Measurements from ENCODE around the gene AATK.

Gene AATK

DNA sequence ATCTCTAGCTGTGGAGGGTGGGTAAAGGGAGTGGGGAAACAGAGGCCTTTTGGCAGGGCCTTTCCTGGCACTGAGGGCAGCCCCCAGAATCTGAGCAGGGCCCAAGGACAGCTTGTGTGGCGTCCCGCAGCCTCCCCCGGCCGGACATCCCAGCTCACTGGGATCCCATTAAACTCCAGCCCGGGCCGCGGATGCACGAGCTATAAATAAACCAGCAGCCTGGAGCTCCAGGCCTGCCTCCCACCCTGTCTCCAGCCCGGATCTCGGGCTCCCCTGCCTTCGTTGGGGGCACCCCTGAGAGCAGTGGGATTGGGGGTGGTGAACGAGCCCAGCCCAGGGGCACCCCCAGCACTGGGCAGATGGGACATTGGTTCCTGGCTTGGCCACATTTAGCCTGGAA lies 13.8 kb upstream of the AATK start:
- no peak for DNase-seq

DNA sequence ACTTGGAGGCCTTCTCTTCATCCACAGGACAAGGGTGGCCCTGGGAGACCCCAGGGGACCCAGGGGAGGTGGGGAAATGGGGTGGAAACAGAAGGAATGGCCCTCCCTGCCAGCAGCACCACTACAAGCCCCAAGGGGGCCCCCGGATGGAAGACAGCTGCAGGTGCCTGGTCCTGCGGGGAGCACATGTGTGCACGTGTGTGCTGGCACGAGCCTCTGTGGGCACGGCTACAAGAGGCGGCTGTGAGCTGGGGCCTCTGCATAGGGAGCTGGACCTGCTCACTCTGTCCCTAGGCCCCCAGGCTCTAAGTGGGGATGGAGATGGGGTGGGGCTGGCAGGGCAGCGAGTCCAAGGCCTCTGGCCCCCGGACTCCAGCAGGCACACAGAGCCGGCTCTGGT lies 13.2 kb upstream of the AATK start:
- DNase-seq = no peak

DNA sequence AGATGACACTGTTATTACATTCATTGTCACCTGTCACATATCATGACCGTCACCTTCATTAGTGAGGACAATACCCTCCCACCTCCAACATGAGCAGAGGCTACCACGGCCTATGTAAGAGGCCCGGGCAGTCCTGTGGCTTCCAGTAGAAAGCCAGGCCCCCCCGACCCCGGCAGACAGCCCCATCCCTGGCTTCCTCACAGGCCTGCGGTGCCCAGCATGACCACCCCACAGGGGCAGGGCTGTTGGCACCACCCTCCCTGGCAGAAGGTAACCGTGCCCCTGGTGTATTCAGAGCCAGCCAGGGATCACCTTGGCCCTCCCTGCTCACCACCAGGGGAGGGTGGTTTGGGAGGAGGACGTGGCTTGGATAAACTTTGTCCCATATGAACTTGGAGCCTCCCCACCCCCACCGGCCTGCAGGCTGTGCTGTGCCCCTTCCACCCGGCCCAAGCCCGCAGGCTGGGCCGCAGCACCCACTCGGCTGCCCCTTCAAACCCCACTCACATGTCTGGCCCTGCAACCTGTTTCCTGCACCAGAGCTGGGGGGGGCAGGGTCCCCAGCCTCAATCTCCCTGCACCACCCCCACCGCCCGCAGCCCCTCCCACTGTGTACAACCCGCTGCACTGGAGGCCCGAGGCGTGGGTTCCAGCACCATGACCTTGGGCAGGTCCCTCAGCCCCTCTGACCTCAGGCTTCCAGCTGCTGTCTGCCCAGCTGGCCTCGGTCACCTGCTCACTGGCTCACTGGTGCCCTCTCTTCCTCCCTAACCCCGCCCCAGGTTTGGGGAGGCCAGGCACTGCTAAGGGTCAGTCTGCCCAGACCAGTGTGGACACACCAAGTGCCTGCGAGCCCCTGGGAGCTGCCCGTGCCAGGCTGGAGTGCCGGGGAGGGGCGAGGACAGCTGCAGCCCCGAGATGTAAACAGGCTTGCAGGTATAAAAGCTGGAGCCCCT lies 12.4 kb upstream of the AATK start:
- DNase-seq = no peak

DNA sequence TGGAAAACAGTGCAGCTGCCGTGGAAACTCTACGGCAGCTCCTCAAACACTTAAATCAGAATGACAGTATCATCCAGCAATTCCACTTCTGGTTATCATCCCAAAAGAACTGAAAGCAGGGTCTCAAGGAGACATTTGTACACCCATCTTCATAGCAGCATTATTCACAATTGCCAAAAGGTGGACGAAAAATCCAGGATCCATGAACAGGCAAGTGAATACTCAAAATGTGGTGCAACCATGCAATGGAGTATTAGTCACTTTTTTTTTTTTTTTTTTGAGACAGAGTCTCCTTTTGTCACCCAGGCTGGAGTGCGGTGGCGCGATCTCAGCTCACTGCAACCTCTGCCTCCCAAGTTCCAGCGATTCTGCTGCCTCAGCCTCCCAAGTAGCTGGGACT lies 10.6 kb upstream of the AATK start:
- no peak for DNase-seq

DNA sequence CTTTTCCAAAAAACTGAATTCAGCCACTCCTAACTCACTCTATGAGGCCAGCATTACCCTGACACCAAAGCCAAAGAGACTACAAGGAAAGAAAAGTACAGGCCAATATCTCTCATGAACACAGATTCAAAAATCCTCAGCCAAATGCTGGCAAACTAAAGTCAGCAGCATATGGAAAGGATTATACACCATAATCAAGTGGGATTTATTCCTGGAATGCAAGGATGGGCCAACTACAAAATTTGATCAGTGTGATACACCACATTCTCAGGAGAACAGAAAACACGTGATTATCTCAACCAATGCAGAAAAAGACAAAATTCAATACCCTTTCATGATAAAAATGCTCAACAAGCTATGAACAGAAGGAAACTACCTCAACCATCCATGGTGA lies 7.7 kb upstream of the AATK start:
- DNase-seq = no peak

DNA sequence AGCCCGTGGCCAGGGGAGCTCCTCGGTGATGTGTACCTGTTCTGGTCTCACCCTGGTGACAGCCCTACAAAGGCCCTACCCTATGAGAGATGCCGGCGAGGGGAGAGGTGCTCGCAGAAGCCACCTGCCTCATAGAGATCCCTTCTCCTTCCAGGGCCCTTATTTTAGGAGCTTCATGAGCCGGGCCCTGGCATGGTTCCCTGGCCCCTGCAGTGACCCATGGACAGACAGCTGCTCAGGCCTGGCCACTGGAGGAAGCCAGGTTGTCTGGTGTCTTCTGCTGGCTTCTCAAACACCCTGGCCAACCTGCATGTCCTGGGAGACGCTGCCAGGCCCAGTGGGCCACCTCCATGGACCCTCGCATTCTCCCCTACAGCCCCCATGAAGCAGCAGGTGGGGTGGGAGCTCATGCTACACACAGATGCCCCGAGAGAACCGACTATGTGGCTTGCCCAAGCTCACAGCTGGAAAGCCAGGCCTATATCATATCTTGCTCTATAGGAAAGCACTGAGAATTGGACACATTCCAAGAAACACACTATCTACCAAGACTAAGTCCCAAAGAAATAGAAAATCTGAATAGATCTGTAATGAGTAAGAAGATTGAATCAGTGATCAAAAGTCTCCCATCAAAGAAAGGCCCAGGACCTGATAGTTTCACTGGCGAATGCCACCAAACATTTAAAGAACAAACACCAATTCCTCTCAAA lies 7.2 kb upstream of the AATK start:
- DNase-seq = no peak

DNA sequence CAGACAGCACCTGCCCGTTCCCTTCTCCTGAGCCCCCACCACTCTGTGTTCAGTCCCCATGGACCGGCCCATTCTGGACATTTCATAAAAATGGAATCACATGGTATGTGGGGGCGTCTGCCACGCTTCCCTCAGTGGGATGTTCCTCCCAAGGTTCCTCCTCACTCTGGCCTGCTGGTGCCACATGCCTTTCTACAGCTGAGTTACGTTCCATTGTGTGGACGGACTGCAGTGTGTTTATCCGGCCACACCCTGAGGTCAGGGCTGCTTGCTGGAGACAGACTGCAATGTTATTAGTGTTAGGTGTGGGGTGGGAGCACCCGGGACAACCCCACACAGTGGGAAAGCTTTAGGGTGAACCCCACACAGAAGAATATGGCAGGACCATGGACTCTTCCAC lies 5.9 kb upstream of the AATK start:
- DNase-seq = no peak

DNA sequence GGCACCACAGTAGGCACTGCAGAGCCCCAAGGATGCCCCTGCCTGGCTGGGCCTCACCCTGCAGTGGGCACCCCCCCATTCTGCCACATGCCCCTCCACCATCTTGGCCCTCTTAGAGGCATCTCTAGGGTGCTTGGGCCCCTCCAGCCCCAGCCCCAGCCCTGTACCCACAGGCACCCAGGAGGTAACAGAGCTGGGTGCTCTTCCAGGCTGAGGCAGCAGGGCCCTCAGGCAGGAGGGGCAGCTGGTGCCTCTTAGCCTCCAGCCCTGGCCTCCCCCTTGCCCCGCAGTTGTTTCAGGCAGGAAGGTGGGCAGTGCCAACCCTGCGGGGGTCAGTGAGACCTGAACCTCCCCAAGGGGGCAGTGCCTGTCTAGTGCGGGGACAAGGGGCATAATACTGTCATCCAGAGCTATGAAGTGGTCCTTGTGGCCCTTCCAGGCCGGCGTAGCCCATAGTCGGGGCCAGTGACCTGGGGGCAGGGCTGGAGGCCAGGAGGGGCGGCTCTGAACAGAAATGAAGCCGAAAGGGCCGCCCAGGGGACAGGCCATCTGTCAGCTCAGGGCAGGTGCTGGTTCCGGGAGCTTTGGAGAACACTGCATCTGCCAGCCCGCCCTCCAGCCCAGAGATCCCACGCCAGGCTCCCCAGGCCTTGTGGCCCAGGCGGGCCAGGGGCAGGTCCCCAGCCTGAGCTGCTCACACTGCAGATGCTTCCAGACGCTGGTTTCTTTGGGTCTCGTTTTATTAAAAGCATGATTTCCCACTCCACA lies 4.9 kb upstream of the AATK start:
- DNase-seq = no peak

DNA sequence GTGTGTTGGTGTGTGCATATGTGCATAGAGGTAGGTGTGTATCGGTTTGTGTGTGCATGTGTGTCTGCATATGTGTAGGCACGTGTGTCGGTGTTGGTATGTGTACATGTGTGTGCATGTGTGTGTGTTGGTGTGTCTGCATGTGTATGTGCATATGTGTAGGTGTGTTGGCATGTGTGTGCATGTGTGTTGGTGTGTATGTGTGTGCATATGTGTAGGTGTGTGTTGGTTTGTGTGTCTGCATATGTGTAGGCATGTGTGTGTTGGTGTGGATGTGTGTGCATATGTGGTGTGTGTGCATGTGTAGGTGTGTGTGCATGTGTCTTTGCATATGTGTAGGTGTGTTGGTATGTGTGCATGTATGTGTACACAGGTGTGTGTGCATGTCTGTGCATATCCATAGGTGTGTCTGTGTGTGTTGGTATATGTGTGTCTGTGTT lies 3.9 kb upstream of the AATK start:
- DNase-seq = no peak

DNA sequence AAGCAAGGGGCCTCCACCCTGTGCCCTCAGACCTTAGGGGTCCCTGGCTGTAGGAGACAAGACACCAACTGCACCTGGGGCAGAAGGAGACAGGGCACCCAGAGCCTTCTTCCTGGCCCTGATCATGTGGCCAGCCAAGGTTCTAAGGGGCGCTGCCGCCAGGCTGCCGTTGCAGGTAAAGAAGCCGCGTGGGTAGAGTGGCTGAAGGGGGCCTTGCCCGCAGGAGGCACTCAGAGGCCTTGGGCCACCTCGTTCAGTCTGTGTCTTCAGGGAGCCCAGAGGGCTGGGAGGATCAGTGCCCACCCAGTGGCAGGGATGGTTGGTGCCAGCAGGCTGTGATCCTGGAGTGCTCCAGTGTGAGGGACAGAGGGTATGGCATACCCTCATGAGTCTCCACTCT lies 1.6 kb upstream of the AATK start:
- no peak for DNase-seq

DNA sequence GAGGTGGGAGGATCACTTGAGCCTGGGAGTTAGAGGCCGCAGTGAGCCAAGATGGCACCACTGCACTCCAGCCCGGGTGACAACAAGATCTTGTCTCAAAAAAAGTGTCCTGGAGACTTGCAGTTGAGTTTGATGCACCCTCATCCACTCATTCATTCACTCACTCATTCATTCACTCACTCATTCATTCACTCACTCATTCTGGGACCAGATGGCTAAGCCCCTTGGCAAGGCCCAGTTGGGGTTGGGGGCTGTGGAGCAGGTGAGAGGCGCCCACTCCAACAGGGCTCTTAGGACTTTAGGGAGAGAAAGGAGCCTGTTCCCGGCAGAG lies 1.1 kb upstream of the AATK start:
- DNase-seq = no peak

DNA sequence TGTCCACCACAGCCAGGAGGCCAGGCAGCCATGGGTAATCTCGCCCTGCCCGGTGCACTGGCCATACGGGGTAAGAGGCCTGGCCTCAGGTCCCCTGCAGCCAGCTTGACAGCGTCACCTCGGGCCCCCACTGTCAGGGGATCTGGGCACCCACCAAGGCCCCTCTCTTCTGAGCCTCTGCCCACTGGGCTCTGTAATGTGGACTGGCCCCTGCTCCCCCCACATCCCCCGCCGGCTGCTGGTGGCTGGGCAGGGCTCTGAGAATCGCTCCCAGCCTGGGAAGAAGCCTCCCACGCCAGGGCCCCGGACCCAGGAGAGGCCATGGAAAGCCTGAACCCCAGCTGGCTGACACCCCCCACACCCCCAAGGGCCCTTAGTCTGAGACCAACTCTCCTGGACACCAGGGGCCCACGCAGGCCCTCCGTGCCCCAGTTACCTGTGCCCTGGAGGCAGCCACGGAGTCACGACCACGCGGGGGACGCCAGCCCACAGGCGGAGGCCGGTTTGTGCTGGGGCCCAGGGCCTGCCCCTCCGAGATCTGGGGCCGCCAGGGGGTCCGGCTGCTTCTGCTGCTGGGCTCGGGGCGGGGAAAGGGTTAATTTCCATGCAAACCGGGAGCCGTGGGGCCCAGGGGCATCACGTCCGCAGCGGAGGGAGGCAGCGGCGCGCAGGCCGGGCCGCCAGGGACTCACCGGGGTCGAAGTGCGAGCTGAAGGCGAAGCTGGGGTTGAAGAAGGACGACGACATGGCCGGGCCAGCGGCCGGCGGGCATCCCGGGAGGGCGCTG lies 582 bp downstream of the AATK start, which contains the start of gene PVALEF:
PVALEF (plus strand) TSS at position 262 of the 787 bp plus-strand sequence. CDS start 15,720 bp downstream, outside the sequence.
- no peak for DNase-seq

DNA sequence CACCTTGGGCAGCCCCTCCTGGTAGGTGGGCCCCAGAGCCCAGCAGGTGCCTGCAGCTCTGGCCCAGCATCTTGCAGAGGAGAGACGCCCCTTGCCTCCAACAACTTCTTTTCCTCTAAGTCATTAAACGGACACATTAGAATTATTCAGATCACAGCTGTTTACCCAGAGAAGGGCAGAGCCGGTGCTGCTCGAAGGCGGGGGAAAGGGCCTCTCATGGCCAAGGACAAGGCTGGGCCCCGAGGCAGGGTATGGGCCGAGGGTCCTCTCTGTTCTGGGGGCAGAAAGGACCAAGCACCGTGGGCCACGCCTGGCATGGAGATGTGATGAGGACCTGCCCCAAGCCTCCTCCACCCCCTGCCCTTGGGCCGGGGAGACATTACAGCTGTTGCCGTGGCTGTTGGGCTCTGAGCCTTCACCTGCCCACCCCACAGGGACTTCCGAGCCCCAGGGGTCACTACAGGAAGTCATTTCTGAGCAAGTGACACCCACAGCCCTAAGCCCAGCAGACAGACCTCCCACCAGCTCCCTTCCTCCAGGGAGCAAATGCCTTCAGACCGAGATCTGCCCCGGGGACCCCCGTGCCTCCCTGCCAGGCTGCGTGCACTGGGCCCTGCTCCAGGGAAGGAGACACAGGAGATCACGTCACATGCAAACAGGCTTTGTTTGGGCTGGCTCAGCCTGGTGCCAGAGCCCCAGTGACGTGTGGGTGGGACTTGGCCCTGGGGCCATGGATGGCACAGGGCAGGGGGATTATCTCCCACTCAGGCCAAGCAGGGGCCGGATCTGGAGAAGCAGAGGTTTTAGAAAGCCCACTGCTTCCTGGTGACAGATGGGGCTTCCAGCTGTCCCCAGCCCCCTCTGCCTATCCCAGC lies 1.4 kb downstream of the AATK start:
- DNase-seq = no peak

DNA sequence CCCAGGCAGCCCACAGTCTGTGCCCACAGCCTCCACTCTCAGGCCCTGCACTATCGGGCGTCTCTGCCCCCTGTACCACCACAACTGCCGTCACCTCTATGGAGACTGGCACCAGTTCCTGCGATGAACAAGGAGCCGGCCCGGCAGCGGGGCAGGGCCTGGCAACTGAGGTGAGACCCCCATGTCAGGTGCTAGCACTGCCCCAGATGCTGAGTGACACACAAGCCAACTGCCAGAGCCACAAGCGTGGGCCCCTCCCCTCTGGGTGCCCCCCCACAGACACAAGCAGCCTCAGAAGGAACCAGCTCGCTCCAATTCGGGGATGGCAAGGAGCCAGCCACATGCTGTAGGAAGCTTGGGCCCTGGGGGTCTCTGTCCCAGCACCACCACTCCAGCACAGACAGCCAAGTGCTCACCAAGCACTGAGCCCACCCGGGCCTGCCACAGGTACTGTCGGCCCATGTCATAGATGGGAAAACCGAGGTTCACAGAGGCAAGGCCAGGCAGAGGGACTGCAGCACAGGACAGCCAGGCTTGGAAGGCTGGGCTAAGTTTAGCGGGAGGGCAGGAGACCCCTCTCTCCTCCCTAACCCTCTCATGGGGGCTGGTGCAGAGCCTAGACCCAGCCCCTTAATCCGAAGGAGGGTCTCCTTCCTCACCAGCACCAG lies 2.2 kb downstream of the AATK start:
- DNase-seq = no peak

DNA sequence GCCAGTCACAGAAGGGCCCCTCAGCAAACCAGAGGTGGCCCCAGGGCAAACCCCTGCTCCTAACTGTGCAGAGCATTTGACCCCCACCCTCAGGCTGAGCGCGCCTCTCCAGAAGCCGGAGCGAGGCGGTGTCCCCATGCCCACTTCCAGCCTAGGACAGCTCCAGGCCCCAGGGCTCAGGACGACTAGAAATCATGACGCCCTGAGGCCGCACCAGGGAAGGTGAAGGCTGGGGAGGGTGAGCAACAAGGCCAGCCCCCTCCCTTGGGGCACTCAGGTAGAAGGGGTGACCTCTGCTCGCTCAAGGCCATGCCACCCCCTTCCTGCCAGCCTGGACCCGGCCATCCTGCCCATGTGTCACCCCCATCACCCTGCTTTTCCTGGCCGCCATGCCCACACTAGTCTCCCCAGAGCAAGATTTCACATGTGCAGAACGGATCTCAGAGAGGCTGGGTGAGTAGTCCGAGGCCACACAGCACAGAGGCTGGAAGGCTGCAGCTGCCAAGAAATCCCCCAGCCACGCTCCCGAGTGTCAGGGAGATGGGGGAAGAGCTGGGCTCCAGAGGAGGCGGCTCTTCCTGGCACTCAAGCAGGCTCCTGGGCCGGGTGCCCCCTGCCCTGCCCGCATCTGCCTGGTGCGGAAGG lies 2.8 kb downstream of the AATK start:
- no peak for DNase-seq

DNA sequence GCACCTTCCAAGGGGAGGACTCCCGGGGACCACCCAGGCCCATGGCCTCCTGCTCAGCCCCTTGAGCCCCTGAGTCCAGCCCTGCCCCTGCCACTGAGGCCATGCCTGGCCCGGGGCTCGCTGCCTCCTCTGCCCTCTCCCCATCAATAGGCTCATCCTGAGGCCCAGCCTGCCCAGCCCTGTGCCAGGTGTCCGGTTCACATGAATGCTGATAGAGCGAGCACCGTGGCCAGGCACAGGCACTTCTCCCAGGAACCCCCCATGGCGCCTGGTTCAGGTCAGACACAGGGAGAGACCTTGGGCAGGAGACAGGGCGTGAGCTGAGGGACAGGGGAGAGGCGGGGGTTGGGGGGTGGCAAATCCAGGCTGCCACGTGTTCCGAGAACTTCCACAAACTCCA lies 3.5 kb downstream of the AATK start:
- DNase-seq = no peak

DNA sequence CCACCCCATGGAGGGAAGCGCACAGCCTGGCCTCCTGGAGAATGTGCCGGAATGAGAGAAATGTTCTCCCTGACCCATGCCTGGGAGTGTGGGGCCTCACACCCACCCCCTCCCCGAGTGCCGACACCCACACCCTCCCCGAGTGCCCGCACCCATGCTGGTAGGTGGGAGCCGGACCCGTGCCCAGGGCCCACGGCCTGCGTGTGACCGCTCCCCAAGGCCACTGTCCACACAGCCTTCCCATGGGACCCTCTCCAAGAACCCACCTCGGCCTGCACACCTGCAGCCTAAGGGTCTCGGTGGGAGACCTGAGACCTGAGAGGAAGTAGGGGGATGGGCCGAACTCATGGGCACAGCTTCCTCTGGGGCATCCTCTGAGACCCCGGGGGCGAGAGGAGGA lies 4.0 kb downstream of the AATK start:
- DNase-seq = no peak

DNA sequence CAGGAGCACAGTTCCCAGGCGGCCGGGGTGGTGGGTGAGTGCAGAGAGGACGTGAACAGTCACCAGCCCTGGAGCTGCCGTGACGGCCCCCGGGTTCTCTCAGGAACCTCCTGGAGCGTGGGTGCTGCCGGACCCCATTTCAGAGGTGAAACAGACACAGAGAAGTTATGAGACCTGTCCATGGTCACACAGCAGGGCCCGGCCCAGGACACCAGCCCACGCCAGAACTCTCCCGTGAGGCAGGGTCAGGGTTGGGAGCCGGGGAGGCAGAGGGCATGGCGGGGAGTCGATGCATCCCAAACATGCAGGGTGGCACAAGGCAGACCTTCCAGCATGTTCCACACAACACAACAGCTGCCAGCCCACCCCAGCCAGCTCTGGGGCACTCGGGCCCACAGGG lies 4.5 kb downstream of the AATK start:
- DNase-seq = no peak

DNA sequence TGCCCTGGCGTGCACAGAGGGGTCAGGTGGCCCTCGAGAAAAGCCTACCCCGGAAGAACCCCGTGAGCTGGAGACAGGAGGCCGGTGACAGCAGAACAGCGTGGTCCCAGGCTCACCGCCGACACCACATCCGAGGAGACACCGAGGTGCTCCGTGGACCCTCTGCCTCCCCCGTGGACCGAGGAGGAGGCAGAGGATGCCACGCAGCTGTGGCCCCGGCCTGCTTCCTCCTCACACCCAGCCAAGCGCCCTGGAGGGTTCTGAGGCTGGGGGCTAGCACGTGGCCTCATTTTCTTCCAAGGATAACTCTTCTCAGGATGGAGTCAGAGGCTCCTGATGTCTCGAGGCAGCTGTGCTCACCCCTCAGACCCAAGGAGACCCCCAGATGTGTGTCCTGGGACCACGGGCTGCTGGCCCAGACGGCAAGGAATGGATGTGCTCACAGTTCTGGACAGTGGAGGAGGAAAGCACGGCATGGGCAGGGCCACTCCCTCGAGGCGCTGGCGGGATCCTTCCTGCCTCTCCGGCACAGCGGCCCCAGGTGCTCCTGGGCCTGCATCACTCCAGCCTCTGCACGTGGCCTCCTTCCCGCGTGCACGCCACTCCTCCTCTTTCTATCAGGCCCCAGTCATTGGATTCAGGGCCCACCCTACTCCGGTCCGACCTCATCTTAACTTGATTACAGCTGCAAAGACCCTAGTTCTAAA lies 5.1 kb downstream of the AATK start:
- no peak for DNase-seq

DNA sequence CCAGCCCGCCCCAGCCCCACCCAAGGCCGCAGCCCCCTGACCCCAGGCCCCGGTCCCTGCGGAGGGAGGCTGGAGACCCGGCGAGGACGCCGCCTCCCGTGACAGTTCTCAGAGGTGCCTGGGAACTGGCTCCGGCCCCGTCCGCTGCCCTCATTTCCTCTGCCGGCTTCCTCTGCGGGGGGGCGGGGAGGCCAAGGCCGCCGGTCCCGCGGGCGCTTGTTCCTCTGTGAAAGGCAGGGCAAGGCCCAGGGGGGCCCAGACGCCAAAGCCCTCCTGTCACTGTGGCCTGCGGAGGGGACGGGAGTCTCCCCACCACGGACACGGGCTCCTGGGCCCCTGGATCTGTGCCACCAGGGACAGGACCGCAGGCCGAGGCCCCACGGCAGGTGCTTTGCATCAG lies 5.7 kb downstream of the AATK start:
- DNase-seq = no peak

Data from activated gamma-delta T cell treated with Interleukin-2 at 50 U/mL for 16 hours (primary cell).